M059J (cell line): Measurements from ENCODE around the gene TLR3. TPM values are rescaled to one million over a fixed set of nuclear protein-coding genes. Genes with fewer than 3 reads are reported as not detected.
"Not testable (repeated sequence)": the region's sequence is repeated elsewhere in the genome, so short reads cannot be mapped to it uniquely, and the experiment has no call there.

Source experiments
- DNase-seq: peaks from one replicate; pipeline ENCODE4 v3.0.0-alpha.2; 2012; ENCODE audit warnings: low read depth
- total RNA-seq: library from RNA; depleted of rRNA; stranded (reverse); fragments of >200 nt; shearing (Covaris generic); gene quantifications from 2 replicates; pipeline ENCODE4 v1.2.3, GENCODE V29; 2014

TLR3 gene
- total RNA-seq, 1 experiment from 2014 or later, result 7.2 TPM

DNA sequence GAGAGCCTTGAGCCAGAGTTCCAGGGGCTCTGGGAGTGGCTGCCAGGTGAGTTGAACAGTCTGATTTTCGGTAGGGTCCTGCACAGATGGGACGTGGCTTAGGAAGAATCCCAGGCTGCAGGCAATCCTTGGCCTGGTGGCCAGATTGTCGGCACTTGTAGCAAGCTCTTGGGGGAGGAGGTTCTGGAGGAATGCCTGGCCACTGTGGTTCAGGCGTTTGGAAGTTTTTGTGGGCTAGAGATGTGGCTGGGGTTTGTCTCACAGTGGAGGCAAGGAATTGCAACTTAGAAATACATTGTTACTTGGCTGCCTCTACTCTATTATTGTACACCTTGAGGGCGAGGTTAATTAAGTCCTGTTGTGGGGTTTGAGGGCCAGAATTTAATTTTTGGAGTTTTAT lies 21.5 kb upstream of the TLR3 start:
- not testable (repeated sequence) for DNase-seq

DNA sequence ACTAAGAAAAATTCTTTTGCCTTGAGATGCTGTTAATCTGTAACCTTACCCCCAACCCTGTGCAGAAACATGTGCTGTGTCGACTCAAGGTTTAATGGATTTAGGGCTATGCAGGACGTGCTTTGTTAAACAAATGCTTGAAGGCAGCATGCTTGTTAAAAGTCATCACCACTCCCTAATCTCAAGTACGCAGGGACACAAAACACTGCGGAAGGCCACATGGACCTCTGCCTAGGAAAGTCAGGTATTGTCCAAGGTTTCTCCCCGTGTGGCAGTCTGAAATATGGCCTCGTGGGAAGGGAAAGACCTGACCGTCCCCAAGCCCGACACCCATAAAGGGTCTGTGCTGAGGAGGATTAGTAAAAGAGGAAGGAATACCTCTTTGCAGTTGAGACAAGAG lies 18.8 kb upstream of the TLR3 start:
- DNase-seq, result not testable (repeated sequence)

DNA sequence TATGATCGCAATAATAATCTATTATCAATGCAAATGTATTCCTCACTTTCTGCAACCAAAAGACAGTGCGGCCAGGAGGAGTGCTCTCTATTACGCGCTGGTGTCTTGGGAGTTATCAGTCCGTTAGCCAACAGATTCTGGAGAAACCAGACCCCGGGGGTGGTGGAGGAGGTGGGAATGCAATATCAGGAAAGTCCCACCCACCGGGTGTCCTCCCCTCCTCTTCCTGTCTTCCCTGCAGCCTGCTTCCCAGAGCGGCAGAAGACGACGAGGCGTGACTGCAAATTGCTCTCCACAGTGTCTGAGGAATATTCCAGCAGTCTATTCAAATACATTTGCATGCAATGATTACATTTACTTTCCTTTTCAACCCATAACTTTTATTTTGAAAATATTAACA lies 17.9 kb upstream of the TLR3 start:
- DNase-seq, result no peak

DNA sequence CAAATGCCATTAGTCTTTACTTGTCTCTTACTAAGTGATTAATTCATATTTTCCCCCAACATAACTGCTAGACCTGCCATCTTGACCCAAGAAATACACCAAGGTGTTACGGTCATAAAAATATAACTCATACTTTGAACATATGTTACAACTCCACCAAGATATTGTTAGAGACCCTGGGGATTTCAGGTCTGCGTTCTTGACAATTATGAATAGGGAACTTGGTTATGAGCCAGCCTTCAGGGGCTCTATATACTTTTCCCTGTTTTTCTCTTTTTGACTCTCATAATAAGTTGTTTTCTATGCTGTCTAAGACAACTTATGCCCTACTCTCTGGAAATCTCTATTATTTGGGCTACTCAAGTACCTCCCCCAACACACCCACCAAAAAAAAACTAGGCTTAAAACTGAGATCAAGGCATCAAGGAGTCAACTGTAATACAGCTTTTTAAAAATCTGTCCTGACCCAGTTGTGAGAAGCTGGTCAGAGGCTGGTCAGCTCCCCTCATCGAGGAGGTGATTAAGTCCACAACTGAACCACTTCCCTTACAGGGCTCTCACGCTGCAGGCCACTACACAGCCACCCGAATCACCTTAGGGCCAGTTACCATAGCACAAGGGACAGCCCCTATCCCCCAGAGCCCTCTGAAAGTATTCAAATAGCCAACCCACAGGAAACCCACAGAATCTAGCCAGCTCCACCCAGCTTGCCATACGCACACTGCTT lies 10.5 kb upstream of the TLR3 start:
- DNase-seq, result no peak

DNA sequence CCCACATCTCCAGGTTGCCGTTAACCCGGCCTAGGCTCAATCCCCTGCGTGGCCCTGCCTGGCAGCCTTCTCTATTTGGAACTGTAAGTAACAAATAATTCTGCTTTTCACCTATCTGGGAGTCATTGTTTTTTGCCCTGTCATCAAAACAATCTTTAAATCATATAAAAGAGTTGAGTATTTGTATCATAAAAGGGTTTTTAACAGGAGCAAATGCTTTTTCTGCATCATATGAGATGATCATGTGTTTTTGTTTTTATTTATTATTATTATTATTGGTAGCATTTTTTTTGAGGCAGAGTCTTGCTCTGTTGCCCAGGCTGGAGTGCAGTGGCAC lies 10.0 kb upstream of the TLR3 start:
- DNase-seq, result no peak

DNA sequence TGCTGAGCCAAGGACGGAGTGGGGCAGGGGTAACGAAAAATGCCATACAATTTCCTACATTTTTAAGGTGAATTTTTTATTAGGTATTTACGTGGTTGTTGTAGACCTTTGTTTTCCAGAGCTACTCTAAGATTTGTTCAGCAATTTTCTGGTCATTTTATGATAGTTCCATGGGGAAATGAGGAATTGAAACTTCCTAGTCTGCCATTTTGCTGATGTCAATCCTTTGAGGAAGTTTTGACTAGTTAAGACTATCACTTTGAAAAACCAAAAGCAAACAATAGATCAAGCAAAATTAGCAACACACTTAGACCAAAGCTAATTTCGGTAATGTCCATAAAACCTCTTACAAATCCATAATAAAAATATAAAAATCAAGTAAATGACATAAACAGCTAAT lies 7.0 kb upstream of the TLR3 start:
- DNase-seq, result no peak

DNA sequence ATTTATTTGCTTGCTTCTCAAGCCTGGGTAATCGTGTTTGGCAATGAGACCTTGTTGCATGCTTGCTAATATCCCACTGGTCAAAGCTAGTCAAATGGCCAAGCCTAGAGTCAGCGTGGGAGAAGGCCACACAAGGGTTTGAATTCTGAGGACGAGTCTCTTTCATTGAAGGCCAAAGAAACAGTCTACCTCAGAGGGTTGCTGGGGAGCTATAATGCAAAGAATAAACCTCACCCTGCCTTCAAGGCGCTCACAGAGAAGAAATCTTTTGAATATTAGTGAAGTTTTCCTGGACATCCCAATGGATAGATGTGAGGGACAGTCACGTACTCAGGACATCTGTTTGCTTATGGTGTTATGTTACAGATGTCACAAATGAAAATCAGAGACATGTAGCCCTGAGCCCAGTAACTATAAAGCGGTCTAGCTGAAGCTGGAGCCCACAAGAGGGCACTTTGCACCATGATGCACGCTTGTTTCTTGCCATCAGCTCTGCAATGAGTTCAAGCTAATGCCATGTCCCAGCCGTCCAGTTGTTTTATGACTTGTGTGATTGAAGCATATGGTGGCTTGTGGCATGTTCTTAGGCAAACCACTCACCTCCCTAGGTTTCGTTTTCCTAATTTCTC lies 1.1 kb upstream of the TLR3 start:
- DNase-seq, result peak; percentile 61

DNA sequence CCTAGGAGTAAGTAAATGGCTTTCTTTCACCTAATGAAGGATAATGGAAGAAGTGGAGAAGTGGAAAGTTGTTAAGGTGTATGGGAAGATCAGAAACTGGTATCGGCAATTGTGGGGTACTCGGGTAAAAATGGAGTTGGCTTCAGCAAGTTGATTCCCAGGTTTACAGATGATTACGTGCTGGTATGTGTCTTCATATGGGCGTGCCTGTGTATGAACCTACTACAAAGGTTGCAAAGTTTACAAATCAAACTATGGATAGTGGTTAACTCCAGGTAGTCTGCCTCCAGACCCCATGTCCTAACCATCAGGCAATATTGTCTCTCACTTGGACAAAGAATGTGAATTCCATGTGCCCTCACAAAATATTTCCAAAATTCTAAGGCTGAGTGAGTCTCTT lies 773 bp downstream of the TLR3 start:
- DNase-seq, result no peak

DNA sequence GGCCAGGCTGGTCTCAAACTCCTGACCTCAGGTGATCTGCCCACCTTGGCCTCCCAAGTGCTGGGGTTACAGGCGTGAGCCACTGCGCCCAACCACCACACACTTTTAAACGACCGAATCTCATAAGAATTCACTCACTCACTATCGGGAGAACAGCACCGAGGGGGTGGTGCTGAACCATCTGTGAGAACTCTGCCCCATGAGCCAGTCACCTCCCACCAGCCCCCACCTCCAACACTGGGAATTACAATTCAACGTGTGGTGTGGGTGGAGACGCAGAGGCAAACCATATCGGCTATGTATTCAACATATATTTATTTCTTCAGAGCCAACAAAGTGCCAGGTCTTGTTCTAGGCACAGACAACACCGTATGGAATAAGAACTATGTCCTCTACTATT lies 3.6 kb downstream of the TLR3 start:
- no peak for DNase-seq

DNA sequence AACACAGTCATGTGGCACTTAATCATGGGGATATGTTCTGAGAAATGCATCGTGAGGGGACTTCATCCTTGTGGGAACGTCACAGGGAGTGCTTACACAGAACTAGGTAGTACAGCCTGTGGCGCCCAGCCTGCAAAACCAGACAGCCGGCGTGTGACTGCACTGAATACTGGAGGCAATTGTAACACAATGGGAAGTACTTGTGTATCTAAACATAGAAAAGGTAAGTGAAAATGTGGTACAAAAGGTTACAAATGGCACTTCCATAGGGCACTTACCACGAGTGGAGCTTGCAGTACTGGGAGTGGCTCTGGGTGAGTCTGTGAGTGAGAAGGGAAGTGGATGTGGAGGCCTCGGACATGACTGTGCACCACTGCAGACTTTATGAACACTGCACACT lies 5.2 kb downstream of the TLR3 start:
- no peak for DNase-seq

DNA sequence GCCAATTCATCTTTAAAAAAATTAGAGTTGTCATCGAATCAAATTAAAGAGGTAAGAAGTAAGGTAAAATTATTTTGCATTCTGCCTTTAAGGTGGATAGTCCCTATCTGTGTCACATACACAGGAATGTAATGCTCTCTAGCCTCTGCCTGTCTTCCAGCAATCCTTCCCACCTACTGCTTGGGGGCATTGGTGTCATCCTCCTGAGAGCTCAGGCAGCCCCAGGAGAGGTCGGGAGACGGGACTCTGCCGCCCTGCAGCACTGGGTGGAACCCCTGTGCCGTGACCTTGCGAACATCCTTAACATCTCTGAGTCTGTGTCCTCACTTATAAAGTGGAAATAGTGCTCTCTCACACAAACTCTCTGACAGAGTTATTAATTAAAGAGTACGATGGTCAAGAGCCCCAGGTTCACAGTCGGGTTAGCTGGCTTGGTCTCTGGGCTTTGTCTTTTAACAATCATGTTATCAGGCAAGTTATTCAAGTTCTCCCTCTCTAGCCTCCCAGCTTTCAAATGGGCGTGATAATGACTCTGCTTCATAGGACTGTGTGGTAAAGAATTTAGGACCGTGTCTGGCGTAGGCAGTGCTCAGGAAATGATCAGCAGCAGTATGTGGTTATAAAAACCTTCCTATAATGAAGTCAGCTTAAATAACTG lies 10.2 kb downstream of the TLR3 start:
- no peak for DNase-seq

DNA sequence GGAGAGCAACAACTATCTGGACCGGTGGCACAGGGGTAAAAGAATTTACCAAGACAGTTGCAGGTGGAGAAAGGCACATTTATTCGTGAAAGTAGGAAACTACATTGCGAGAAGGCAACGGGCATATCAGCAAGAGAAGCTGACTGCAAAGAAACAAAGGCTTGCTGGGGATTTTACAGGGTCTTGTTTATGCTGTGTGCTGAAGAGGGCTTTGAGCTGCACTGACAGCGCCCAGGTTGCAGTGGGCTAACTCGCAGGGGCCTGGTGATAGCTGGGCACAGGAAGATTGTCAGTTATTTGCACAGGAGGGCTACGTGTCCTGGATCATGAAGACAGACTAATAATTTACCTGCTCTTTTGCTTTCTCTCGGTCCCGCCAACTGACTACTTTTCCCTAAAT lies 10.7 kb downstream of the TLR3 start:
- no peak for DNase-seq

DNA sequence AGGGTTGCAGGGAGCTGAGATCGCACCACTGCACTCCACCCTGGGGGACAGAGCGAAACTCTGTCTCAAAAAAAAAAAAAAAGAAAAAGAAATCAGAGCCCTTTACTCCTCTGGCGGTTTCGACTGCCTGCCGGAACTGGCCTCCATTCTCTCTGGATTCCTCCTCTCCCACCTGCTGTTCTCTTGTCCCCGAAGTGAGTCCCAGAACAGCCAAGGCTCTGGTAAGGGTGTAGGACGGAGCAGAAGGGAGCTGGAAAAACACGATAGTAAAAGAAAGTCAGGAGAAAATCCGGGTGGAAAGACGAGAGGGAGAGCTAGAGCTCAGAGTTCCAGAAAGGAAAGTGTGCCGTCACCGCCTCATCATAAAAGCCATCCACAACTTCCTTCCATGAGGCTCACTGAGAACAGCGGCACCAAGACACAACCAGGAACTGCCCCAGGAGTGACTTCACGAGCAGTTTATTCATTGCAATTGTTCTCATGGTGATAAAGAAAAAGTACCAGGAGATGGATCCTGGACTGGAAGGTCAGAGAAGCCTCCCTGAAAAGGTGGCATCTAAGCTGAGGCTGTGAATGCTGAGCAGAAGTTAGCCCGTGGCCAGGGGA lies 12.3 kb downstream of the TLR3 start:
- peak; percentile 12 for DNase-seq

DNA sequence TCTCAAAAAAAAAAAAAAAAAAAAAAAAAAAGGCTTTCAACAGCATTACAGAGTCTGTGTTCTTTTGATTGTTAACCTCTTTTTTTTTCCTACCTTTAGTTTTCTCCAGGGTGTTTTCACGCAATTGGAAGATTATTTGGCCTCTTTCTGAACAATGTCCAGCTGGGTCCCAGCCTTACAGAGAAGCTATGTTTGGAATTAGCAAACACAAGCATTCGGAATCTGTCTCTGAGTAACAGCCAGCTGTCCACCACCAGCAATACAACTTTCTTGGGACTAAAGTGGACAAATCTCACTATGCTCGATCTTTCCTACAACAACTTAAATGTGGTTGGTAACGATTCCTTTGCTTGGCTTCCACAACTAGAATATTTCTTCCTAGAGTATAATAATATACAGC lies 13.3 kb downstream of the TLR3 start:
- no peak for DNase-seq

DNA sequence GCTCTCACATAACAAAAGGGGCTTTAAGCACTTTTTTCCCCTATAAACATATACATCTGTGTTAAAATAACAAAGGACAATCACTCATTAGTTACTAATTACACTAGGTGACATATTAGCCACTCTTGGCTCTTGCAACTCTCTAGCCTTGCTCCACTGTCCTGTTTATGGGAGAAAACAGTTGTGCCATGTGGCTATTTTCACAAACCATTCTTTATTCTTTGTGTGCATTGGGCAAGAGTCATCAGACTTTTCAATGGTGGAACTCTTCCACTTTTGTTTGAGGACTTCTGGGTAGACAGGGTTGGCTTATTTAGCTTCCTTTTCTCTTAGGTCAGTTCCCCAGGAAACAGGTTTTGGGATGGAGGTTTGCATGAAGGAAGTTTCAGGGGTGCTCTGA lies 19.6 kb downstream of the TLR3 start:
- no peak for DNase-seq

DNA sequence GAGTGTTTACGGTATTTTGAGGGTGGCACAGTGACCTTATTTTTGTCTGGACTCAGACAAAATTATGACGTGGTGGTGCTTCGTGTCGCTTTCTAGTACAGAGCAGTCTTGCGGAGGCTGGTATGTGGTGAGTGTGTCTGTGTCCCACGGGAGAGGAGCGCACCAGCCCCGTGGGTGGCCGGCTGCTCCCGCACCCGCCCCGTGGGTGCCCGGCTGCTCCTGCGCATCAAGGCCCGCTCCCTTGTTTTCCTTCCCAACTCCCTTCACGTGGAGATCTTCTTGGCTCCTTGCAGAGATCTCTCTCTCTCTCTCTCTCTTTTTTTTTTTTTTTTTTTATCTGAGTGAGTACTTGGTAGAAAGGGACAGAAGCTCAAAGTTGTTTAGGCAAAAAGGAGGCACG lies 23.3 kb downstream of the TLR3 start:
- DNase-seq, result no peak

DNA sequence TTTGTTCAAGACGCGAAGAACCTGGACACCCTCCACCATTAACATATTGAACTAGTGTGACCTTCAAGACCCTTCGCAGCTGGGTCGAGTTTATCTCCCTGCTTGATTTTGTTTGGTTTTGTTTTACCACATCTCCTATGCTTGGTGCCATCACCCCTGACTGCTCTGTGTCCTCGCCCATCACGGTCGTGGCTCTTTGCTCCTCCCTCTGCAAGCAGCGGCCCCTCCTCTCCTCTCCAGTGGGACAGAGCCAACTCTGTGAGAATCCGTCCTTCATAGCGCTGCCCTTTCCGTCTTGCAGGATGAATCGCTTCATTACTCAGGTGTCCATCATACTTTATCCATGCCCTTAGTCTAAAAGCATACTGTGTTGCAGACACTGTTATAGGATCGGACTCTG lies 26.4 kb downstream of the TLR3 start:
- DNase-seq, result peak; percentile 18

DNA sequence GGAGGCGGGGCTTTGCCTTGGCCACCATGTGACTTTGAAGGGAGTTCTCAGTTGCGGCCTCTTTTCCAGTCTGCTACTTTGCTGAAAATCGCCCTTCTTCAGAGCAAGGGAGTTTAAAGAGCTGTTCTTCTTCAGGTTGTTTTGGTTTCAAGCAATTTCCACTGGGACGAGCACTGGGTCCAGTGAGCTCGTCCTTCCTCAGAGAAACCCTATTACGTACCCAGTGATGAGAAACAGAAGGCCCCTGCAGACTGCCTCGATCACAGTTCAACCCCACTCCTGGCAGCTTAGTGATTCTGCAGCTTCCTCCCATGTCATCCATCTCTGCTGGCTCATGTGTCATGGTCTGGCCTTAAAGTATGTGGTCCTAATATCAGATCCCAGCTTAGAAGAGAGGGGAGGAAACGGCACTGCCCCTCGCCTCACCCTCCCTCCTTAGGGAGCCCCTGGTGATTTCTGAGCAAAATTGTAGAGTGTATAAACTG lies 27.8 kb downstream of the TLR3 start:
- no peak for DNase-seq

DNA sequence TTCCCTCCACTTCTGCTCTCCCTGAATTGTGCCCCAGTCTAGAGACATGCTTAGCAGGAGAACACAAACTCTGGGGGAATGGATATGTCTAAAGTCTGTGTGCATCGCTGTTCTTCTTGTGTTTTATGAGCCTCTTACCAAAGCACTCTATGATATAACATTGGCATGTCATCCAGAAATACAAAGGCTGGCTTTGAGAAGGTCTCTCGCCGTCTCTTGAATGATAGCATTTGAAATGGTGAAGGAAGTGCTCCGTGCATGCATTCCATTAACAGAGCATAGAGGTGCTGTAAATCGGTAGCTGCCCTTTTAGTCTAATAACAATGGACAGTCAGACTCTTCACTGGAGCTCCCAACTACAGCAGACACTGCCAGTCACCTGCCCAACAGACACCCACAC lies 28.4 kb downstream of the TLR3 start:
- DNase-seq, result no peak

DNA sequence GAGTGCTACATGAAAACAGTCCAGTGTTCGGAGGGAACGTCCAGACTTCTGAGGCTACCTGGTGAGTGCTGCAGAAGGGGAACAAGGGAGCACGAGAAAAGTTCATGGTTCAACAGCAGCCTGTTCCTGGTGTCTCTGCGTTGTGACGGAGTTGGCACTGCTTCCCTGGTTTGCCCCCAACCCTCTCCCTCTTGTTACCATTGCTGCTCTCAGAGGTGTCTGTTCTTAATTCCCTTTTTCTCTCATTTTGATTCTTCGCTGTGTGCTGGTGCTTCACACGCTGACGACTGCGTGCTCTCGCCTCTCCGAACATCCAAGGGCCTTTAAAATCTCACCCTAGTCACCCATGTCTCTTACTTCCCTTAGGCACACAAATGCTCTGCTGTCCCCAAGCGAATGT lies 34.0 kb downstream of the TLR3 start:
- no peak for DNase-seq

DNA sequence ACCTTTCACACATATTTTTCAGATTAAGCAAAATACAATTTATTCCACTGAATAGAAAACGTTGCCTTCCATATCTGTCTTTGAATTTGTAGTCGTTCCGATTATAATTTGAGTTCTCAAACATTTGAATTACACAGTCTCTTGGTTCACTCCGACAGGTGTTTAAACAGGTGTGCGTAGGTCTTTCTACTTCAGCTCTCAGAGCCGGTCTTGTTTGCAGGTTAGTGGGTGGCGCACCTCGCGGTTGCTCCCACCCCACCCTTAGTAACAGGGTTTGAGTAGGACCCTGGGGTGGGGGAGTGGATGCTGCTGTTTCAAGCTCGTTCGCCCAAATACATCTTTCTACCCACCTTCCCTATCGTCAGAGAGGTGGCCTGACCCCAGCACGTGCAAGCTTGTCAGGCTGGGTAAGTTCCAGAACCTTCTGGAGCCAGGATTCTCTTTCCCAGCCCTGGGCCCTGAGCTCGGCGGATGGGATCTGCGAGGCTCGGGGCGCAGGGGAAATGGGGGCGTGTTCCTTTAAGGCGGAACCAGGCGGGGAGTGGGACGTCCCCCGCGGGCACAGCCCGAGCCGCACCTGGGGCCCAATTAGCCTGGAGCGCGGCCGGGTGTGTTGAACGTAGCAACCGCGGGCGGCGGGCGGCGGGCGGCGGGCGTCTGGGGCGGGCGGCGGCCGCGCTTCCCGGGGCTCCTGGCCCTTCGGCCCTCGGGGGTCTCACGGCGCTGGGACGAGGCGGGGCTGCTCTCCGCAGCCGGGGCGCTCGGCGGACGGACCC lies 35.3 kb downstream of the TLR3 start, which contains the start of gene FAM149A:
TSS of gene FAM149A (plus strand) at position 591 of the 776 bp plus-strand sequence.
- DNase-seq, result no peak
